ENCODE data around the gene SLC4A1.

Gene SLC4A1

GRCh38 chr17:44314031-44314430 is 46.1 kb upstream of the SLC4A1 start:
- Histone ChIP-seq H3K36me3 (peaks cover 55% of the 10 kb centered on the region), H3K9me3 (ENCODE audit: severe bottlenecking) (peaks cover 2% of the 10 kb centered on the region), H3K27me3 (ENCODE audit: insufficient read depth, low read depth, severe bottlenecking) (no peaks in the 10 kb centered on the region), H3K27ac (no peak overlapping the region), H3K4me3 (ENCODE audit: low read depth, low read length) (no peak overlapping the region)
- no peak for TF ChIP-seq CTCF (IDR thresholded peaks at IDR 0.05; ENCODE audit: low read depth, low read length)
- DNase-seq, result no peak

GRCh38 chr17:44312396-44313104 is 44.6 kb upstream of the SLC4A1 start:
- peak; percentile 28 for DNase-seq
- Histone ChIP-seq H3K9me3 (ENCODE audit: severe bottlenecking) (peaks cover 2% of the 10 kb centered on the region), H3K36me3 (peaks cover 42% of the 10 kb centered on the region), H3K27me3 (ENCODE audit: insufficient read depth, low read depth, severe bottlenecking) (no peaks in the 10 kb centered on the region), H3K27ac (peak overlapping the region; percentile 60), H3K4me3 (ENCODE audit: low read depth, low read length) (no peak overlapping the region)
- no peak for TF ChIP-seq CTCF (IDR thresholded peaks at IDR 0.05; ENCODE audit: low read depth, low read length)

- no peak for TF ChIP-seq CTCF (IDR thresholded peaks at IDR 0.05; ENCODE audit: low read depth, low read length)
- no peak overlapping the region for H3K4me3 ChIP-seq (ENCODE audit: low read depth, low read length)
- H3K36me3 ChIP-seq, result peaks cover 33% of the 10 kb centered on the region
- peaks cover 2% of the 10 kb centered on the region for H3K9me3 ChIP-seq (ENCODE audit: severe bottlenecking)
- peak; percentile 25 for DNase-seq
- no peaks in the 10 kb centered on the region for H3K27me3 ChIP-seq (ENCODE audit: insufficient read depth, low read depth, severe bottlenecking)
- peak overlapping the region; percentile 60 for H3K27ac ChIP-seq
These were observed 43.7 kb upstream of the SLC4A1 start for GRCh38 chr17:44311562-44312181.

GRCh38 chr17:44310609-44311376 is 42.9 kb upstream of the SLC4A1 start:
- DNase-seq, result no peak
- Histone ChIP-seq H3K9me3 (ENCODE audit: severe bottlenecking) (peaks cover under 1% of the 10 kb centered on the region), H3K36me3 (peaks cover 25% of the 10 kb centered on the region), H3K4me3 (ENCODE audit: low read depth, low read length) (no peak overlapping the region), H3K27ac (no peak overlapping the region), H3K27me3 (ENCODE audit: insufficient read depth, low read depth, severe bottlenecking) (no peaks in the 10 kb centered on the region)
- TF ChIP-seq CTCF (IDR thresholded peaks at IDR 0.05; ENCODE audit: low read depth, low read length), result no peak

- Histone ChIP-seq H3K27me3 (ENCODE audit: insufficient read depth, low read depth, severe bottlenecking) (no peaks in the 10 kb centered on the region), H3K27ac (no peak overlapping the region), H3K36me3 (peaks cover 21% of the 10 kb centered on the region), H3K9me3 (ENCODE audit: severe bottlenecking) (no peaks in the 10 kb centered on the region), H3K4me3 (ENCODE audit: low read depth, low read length) (no peak overlapping the region)
- TF ChIP-seq CTCF (IDR thresholded peaks at IDR 0.05; ENCODE audit: low read depth, low read length), result no peak
- DNase-seq, result no peak
These were observed 42.3 kb upstream of the SLC4A1 start for GRCh38 chr17:44310188-44310587.

All from WERI-Rb-1 (cell line).